Measurements from ENCODE around the gene IL18.
"Not testable (repeated sequence)": the region's sequence is repeated elsewhere in the genome, so short reads cannot be mapped to it uniquely, and the experiment has no call there.

Gene IL18

GRCh38 chr11:112165049-112165448 is 1.2 kb upstream of the IL18 start:
- ChIA-PET CTCF (no interaction called here), POLR2A (no interaction called here)
- TF ChIP-seq L3MBTL2 (conservative IDR thresholded peaks at IDR 0.05) (no peak), FOXA1 (IDR thresholded peaks at IDR 0.05) (no peak), HDGF (IDR thresholded peaks at IDR 0.05; ENCODE audit: borderline replicate concordance) (no peak), BHLHE40 (IDR thresholded peaks at IDR 0.05; ENCODE audit: borderline replicate concordance) (no peak), TARDBP (IDR thresholded peaks at IDR 0.05) (no peak)
- no peak for DNase-seq (ENCODE audit: extremely low spot score)

- DNase-seq (ENCODE audit: extremely low spot score), result no peak
- ChIA-PET POLR2A (no interaction called here), CTCF (no interaction called here)
- TF ChIP-seq SP1 (IDR thresholded peaks at IDR 0.05), result no peak
- TF ChIP-seq NFRKB (IDR thresholded peaks at IDR 0.05), result no peak
- no peak for TF ChIP-seq TARDBP (IDR thresholded peaks at IDR 0.05)
- no peak for TF ChIP-seq BHLHE40 (IDR thresholded peaks at IDR 0.05; ENCODE audit: borderline replicate concordance)
- TF ChIP-seq LEF1 (IDR thresholded peaks at IDR 0.05; ENCODE audit: borderline replicate concordance), result no peak
- TF ChIP-seq FOXA1 (IDR thresholded peaks at IDR 0.05), result no peak
- no peak for TF ChIP-seq ZNF384 (IDR thresholded peaks at IDR 0.05)
- no peak for TF ChIP-seq SUZ12 (IDR thresholded peaks at IDR 0.05)
- no peak for TF ChIP-seq CTBP1 (IDR thresholded peaks at IDR 0.05; ENCODE audit: borderline replicate concordance)
- TF ChIP-seq FOXK2 (IDR thresholded peaks at IDR 0.05), result no peak
- no peak for TF ChIP-seq ARNT (IDR thresholded peaks at IDR 0.05)
- TF ChIP-seq PKNOX1 (IDR thresholded peaks at IDR 0.05), result no peak
- no peak for TF ChIP-seq ELF4 (IDR thresholded peaks at IDR 0.05)
- no peak for TF ChIP-seq HDGF (IDR thresholded peaks at IDR 0.05; ENCODE audit: borderline replicate concordance)
These were observed 940 bp downstream of the IL18 start for GRCh38 chr11:112162761-112163546.

- DNase-seq (ENCODE audit: extremely low spot score); CTCF ChIA-PET; POLR2A ChIA-PET: not testable (repeated sequence)
These were observed 1.7 kb downstream of the IL18 start for GRCh38 chr11:112162200-112162599.

GRCh38 chr11:112161012-112161411 is 2.9 kb downstream of the IL18 start:
- no peak for DNase-seq (ENCODE audit: extremely low spot score)
- TF ChIP-seq L3MBTL2 (conservative IDR thresholded peaks at IDR 0.05) (no peak), FOXK2 (IDR thresholded peaks at IDR 0.05) (no peak), PKNOX1 (IDR thresholded peaks at IDR 0.05) (no peak), SP1 (IDR thresholded peaks at IDR 0.05) (no peak), ZNF384 (IDR thresholded peaks at IDR 0.05) (no peak), FOXM1 (IDR thresholded peaks at IDR 0.05; ENCODE audit: borderline replicate concordance) (no peak)
- CTCF ChIA-PET, result no interaction called here
- POLR2A ChIA-PET, result no interaction called here

GRCh38 chr11:112160091-112160848 is 3.6 kb downstream of the IL18 start:
- ChIA-PET POLR2A (no interaction called here), CTCF (no interaction called here)
- no peak for DNase-seq (ENCODE audit: extremely low spot score)
- no peak for TF ChIP-seq LEF1 (IDR thresholded peaks at IDR 0.05; ENCODE audit: borderline replicate concordance)
- TF ChIP-seq SUZ12 (IDR thresholded peaks at IDR 0.05), result no peak
- no peak for TF ChIP-seq SP1 (IDR thresholded peaks at IDR 0.05)

- DNase-seq (ENCODE audit: extremely low spot score), result no peak
- ChIA-PET CTCF (no interaction called here), POLR2A (no interaction called here)
- TF ChIP-seq NFRKB (IDR thresholded peaks at IDR 0.05) (no peak), LEF1 (IDR thresholded peaks at IDR 0.05; ENCODE audit: borderline replicate concordance) (no peak), ELF4 (IDR thresholded peaks at IDR 0.05) (no peak), SP1 (IDR thresholded peaks at IDR 0.05) (no peak), BHLHE40 (IDR thresholded peaks at IDR 0.05; ENCODE audit: borderline replicate concordance) (no peak), SUZ12 (IDR thresholded peaks at IDR 0.05) (no peak), PKNOX1 (IDR thresholded peaks at IDR 0.05) (no peak), ZNF384 (IDR thresholded peaks at IDR 0.05) (no peak), L3MBTL2 (conservative IDR thresholded peaks at IDR 0.05) (no peak), FOXK2 (IDR thresholded peaks at IDR 0.05) (no peak), HDGF (IDR thresholded peaks at IDR 0.05; ENCODE audit: borderline replicate concordance) (no peak), FOXA1 (IDR thresholded peaks at IDR 0.05) (no peak), ARNT (IDR thresholded peaks at IDR 0.05) (no peak), CTBP1 (IDR thresholded peaks at IDR 0.05; ENCODE audit: borderline replicate concordance) (no peak), TARDBP (IDR thresholded peaks at IDR 0.05) (no peak), FOXM1 (IDR thresholded peaks at IDR 0.05; ENCODE audit: borderline replicate concordance) (no peak)
These were observed 4.5 kb downstream of the IL18 start for GRCh38 chr11:112159098-112160065.

Measured in HEK293T (cell line).